ENCODE measurements around the gene SUN1.

The SUN1 gene

GRCh38 chr7:908591-909357 is 76.5 kb downstream of the SUN1 start:
- DNase-seq: peak; percentile 44

DNA sequence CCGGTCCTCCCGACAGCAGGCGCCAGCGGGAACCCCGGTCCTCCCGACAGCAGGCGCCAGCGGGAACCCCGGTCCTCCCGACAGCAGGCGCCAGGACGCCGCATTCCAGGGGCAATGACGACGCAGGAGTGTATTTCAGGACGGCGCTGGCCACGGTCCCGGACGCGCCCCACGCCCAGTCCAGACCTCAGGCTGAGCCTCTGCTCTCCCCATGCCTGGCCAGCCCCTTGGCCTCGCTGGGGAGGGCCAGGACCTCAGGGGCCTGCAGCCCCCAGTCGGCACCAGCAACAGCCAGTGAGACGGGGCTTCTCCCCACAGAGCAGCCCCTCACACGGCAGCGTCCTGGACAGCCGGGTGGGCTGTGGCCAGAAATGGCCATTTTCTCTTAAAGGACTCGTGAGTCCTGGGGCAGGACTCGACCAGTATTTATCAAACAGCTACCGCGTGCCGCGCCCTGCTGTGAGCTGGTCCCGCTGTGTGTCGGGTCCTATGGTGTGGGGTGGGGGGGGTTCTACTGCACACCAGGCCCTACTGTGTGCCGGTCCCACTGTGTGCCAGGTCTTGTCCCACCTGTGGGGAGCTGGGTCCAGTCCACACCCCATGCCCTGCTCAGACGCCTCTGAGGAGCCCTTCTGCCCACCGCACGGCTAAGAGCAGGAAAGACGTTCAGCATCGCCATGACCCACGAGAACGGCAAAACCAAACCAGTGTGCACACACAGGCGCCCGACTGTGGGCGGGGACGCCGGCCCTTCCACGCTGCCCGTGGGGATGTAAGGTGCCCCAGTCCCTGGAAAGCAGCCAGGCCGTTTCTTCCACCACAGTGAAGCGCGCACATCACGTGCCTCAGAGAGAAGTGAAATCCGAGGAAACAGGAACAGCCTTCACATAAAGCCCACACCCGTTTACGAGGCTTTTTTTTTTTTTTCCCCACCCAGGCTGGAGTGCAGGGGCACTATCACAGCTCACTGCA is 77.4 kb downstream of the SUN1 start:
- DNase-seq: no peak

DNA sequence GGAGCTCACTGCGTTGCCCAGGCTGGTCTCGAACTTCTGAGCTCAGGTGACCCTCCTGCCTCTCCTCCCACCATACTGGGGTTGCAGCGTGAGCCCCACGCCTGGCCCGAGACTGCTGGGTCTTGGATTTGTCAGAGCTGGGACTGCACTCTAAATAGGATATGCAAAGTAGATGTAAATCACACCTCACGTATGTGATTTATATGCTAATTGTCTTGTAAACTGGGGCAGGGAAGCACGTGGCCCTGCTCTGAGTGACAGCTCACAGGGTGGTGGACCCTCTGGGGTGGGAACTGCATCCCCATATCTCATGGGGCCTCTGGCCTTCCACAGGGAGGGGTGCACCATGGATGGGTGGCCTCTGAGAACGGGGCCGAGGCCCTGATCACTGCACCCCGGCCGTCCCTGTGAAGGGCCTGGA is 78.2 kb downstream of the SUN1 start:
- DNase-seq: no peak

- DNase-seq: no peak
Observed at GRCh38 chr7:910931-911431, 78.7 kb downstream of the SUN1 start.

- DNase-seq: no peak
Observed at GRCh38 chr7:911791-912480, 79.7 kb downstream of the SUN1 start.

GRCh38 chr7:913736-914520 is 81.7 kb downstream of the SUN1 start:
- no peak for DNase-seq

DNA sequence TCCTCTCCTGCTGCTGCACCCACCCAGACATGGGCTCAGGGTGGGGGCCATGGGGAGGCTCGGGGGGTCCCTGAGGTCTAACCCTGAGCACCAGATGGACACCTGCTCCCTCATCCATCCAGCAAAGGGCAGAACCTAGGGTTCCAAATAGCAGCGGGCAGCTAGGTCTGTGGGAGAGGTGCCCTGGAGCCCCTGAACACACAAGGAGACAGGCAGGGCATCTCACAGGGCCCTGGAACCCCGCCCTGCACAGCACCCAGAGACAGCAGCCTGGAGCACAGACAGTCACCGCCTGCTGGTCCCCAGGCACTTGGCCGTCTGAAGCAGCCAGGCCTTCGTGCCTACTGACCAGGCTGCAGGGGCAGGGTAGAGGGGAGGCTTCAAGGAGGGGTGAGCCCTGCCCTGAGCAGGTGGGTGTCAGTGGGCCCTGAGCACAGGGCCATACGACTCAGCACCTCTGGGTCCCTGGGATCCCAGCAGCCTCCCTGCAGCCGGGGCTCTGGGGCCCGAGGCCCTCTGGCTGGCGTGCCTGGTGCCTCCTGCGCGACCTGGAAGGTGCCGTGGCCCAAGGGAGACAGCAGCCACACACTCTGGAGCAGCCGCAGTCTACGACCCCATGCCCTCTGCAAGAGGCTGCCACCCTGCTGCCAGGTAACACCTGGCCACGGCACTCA is 82.4 kb downstream of the SUN1 start:
- no peak for DNase-seq

GRCh38 chr7:915291-916218 is 83.3 kb downstream of the SUN1 start:
- DNase-seq: no peak

DNA sequence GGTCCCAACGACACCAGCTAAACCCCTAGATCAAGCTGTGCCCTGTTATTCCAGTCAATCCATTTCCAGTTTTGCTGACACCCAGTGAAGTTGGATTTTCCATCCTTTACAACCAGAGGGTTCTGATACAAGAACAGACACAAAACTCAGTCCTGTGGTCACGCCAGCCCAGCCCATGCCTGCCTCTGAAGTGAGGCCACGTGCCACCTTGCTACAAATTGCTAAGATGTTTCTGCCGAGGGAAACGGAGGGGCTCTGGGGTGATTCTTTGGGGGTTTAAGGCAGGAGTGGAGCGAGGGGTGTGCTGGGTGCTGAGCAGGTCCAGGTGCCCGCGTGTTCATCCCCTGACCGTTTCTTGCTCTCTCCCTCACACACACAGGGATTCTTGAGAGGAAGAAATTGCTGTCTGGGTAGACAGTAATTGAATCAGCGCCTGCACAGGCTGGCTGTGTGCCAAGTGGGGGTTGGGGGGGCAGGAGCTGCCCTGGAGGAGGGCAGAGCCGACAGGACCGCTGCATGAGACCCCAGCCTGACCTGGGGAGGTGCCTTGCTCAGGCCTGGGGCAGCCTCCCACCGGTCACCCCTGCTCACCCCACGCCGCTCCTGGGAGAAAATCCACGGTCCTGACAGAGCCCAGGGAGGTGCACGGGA is 84.1 kb downstream of the SUN1 start:
- peak; percentile 56 for DNase-seq

DNA sequence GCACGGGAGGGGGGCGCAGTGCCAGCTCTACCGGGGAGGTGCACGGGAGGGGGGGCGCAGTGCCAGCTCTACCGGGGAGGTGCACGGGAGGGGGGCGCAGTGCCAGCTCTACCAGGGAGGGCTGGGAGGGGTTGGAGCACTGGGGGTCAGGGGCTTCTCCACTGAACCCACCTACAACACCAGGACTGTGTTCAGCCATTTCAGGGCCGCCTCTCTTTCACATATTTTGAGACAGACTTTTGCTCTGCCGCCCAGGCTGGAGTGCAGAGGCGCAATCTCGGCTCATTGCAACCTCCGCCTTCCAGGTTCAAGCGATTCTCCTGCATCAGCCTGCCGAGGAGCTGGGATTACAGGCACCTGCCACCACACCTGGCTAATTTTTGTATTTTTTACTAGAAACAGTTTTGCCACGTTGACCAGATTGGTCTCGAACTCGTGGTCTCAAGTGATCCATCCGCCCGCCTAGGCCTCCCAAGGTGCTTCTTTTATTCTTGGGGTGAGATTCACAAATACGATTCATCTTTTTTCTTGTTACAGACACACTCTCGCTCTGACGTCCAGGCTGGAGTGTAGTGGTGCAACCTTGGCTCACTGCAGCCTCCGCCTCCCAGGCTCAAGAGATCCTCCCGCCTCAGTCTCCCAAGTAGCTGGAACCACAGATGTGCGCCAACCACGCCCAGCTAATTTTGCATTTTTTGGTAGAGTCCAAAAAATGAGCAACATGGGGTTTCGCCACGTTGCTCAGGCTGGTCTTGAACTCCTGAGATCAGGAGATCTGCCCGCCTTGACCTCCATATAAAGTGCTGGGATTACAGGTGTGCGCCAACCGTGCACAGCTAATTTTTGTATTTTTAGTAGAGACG is 85.2 kb downstream of the SUN1 start:
- no peak for DNase-seq

DNA sequence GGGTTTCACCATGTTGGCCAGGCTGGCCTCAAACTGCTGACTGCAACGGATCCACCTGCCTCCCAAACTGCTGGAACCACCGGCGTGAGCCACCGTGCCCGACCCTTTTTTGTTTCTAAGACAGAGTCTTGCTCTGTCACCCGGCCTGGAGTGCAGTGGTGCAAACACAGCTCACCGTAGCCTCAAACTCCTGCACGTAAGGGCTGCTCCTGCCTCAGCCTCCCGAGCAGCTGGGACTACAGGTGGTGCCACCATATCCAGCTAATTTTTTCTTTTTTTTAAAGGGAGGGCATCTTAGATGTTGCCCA is 85.8 kb downstream of the SUN1 start:
- DNase-seq: no peak

GRCh38 chr7:918441-919113 is 86.3 kb downstream of the SUN1 start:
- no peak for DNase-seq

DNA sequence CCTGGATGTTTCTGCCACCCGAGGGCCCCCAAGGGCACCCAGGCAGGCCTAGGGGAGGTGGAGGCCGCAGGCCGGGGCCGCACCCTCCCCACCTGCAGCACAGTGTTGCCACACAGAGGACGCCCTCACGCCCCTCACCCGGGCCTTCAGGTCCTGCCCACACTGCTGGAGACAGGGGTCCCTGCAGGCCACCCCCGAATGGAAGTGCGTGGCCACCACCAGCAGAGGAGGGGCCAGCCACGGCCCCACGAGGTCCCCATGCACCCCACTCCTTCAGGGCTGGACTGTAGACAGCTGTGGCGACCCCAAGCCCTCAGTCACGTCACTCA is 86.8 kb downstream of the SUN1 start:
- DNase-seq: no peak

DNA sequence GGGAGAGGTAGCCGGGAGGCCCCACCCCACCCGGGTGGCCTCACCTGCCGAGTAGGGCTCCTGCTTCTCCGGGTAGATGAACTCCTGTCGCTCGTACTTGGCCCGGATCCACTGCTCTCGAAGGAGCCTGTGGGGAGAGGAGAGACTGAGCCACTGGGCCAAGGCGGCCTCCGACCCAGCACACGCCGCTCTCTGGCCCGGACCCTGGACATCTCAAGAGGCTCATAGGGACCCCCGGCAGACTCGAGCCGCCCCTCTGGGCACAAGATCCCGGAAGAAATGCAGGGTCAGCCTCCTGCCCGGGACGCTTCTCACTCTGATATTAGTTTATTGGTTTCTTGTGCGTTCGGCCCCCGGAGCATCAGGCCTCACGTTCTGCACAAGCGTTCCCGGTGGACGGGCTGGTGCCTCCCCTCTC is 87.7 kb downstream of the SUN1 start:
- DNase-seq: no peak

- no peak for DNase-seq
Observed at GRCh38 chr7:920351-921070, 88.2 kb downstream of the SUN1 start.

- DNase-seq: no peak
Observed at GRCh38 chr7:921071-921461, 88.8 kb downstream of the SUN1 start.

DNA sequence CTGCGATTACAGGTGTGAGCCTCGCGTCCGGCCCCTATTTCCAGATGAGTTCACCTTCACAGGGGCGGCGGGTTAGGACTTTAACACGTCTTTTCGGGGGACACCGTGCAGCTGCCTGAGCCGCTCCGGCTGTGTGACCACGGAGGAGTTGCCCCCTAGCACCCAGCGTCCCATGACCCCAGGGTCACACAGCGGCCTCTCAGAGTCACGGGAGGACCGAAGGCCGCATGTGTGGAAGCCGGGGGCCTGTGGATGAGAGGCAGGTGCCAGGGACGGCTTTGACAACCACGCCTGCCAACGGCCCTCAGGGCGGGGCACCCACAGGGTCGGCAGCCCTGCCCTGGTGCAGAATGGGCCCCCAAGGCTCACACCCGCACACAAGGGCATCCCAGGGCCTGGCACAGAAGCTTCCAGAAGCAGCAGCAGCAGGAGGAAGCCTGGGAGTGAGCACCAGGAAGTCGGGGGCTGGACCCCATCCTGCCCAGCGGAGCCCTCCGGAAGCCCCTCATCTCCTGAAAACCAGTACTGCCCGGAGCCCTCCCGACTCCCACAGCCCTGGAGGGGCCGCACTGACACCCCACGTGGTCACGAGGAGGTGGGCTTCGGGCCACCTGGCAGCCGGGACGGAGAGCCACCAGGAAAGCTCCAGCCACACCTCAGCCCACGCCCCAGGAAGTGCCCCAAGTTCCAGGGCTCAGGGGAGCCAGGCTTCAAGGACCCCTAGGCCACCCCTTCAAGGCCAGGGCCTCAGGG is 89.5 kb downstream of the SUN1 start:
- DNase-seq: no peak
